GM23338 (cell line): ENCODE measurements around the gene A3GALT2.

Experiments
- EZH2phosphoT487 ChIP-seq: fragments of 200-600 bp; sonication (generic); IDR thresholded peaks from one replicate; pipeline ENCODE4 v1.8.1; 2018; ENCODE audit warnings: antibody characterized with exemption; ENCODE audit not compliant: unreplicated experiment
- POLR2AphosphoS5 ChIP-seq: IDR thresholded peaks from 2 replicates; pipeline ENCODE4 v1.6.1; 2016; ENCODE audit warnings: antibody characterized with exemption, low read depth
- ZNF331 ChIP-seq: fragments of 250-450 bp; sonication (Bioruptor Pico); IDR thresholded peaks from 2 replicates; pipeline ENCODE4 v1.5.0; 2020; ENCODE audit warnings: low read depth, mild to moderate bottlenecking, moderate library complexity
- TF ChIP-seq, protein P1 (sequence below), 2 experiments: fragments of 200-600 bp in 1 of 2; sonication (generic) in 1 of 2; conservative IDR thresholded peaks; 2 replicates each; pipeline versions ENCODE4 v1.5.1 to v1.6.1; 2016 to 2017; ENCODE audit warnings: antibody characterized with exemption in 2 of 2, low read depth in 2 of 2, mild to moderate bottlenecking in 2 of 2, moderate library complexity in 1 of 2
- TF ChIP-seq, protein P2 (sequence below): IDR thresholded peaks from one replicate; pipeline ENCODE4 v1.6.1; 2018; ENCODE audit warnings: antibody characterized with exemption; ENCODE audit not compliant: unreplicated experiment

DNA sequence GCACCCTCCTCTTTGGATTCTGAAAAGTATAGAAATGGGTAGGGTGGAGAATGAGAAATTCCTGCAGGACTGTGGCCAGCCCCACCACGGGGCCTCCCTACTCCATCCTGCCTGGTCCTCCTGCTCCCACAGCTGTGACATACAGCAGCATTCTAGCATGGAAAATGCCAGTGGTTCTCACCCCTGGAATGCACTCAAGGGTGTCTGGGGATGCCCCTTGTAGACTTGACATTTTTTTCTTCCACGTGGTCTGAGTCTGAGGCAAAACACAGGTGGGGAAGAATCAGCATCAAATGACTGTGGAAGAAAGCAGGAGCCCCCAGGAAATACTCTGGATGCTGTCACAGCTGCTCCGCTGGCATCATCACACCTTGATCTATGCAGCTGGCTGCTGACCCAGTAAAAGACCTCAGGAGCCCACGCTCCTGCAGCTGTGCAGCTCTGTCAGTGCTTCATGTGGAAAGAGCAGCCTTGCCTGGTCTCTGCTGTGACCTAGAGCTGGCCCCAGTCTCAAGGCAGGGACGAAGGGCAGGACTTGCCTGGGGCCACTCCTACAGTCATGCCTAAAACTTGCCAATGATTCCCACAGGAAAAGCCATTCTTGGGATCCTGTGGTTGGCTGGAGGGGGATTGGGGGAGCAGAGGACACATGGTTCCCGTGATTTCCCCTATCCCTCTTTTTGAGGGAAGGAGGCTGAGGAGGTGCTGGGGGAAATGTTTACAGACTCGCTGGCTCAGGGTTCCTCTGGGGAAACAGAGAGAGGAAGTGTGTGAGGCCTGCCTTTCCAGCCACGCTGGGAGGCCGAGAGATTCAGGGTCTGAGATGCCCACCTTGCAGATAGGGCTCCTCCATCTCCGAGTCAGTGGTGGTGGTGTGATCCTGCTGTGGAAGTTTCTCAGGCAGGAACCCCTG, 10.8 kb upstream of the A3GALT2 start:
- TF ChIP-seq POLR2AphosphoS5 (no peak), EZH2phosphoT487 (no peak), ZNF331 (CRISPR knock-in tag) (no peak)
- TF ChIP-seq, protein P1, sequence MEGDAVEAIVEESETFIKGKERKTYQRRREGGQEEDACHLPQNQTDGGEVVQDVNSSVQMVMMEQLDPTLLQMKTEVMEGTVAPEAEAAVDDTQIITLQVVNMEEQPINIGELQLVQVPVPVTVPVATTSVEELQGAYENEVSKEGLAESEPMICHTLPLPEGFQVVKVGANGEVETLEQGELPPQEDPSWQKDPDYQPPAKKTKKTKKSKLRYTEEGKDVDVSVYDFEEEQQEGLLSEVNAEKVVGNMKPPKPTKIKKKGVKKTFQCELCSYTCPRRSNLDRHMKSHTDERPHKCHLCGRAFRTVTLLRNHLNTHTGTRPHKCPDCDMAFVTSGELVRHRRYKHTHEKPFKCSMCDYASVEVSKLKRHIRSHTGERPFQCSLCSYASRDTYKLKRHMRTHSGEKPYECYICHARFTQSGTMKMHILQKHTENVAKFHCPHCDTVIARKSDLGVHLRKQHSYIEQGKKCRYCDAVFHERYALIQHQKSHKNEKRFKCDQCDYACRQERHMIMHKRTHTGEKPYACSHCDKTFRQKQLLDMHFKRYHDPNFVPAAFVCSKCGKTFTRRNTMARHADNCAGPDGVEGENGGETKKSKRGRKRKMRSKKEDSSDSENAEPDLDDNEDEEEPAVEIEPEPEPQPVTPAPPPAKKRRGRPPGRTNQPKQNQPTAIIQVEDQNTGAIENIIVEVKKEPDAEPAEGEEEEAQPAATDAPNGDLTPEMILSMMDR (conservative IDR thresholded peaks at IDR 0.05; ENCODE audit: low read depth in 2 of 2): no peak
- TF ChIP-seq, protein P2, sequence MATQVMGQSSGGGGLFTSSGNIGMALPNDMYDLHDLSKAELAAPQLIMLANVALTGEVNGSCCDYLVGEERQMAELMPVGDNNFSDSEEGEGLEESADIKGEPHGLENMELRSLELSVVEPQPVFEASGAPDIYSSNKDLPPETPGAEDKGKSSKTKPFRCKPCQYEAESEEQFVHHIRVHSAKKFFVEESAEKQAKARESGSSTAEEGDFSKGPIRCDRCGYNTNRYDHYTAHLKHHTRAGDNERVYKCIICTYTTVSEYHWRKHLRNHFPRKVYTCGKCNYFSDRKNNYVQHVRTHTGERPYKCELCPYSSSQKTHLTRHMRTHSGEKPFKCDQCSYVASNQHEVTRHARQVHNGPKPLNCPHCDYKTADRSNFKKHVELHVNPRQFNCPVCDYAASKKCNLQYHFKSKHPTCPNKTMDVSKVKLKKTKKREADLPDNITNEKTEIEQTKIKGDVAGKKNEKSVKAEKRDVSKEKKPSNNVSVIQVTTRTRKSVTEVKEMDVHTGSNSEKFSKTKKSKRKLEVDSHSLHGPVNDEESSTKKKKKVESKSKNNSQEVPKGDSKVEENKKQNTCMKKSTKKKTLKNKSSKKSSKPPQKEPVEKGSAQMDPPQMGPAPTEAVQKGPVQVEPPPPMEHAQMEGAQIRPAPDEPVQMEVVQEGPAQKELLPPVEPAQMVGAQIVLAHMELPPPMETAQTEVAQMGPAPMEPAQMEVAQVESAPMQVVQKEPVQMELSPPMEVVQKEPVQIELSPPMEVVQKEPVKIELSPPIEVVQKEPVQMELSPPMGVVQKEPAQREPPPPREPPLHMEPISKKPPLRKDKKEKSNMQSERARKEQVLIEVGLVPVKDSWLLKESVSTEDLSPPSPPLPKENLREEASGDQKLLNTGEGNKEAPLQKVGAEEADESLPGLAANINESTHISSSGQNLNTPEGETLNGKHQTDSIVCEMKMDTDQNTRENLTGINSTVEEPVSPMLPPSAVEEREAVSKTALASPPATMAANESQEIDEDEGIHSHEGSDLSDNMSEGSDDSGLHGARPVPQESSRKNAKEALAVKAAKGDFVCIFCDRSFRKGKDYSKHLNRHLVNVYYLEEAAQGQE: no peak
